KG1 (cell line): ENCODE results near the gene IQCM.
"Not testable (repeated sequence)": the region's sequence is repeated elsewhere in the genome, so short reads cannot be mapped to it uniquely, and the experiment has no call there.

Experiments
- DNase-seq: peaks from one replicate; lab custom pipeline; 2025; lab: John Stamatoyannopoulos, UW

The IQCM gene

DNA sequence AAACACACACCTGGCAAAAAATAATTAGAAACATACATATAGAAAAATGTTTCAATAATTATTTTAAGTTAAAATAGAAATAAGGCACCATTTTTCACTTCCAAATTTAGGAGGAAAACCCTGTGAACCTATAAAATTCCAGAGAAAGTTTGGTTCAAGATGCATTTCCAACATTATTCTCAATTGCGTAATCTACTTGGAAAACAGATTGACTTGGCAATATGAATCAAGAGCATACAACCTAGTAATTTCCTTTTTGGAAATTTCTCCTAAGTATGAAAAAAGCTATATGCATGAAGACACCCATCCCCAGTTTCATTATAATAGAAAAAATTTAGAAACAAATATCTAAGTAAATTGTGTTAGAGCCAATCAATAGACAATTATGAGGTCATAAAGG is 242.9 kb downstream of the IQCM start:
- no peak for DNase-seq

- no peak for DNase-seq
Observed at GRCh38 chr4:149555799-149556198, 259.8 kb downstream of the IQCM start.

GRCh38 chr4:149555146-149555545 is 260.5 kb downstream of the IQCM start:
- DNase-seq, result no peak

DNA sequence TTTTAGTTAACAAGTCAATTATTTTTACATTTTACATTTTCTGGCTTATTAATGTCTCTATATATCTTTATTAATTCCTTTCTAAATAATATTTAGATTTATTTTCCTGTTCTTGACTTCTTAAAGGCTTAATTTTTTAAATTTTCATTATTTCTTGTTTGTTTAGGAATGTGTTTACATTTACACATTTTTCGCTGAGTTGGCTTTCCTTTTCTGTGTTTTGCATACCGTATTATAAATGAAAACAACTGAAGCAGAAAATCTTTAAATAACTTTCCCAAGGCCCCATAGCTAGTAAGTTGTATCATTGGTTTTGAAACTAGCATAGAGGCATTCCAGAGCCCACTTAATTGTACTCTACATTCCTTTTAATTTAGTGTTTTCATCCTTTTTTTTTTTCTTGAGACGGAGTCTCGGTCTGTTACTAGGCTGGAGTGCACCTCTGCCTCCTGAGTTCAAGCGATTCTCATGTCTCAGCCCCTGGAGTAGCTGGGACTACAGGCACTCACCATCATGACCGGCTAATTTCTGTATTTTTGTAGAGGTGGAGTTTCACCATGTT is 261.6 kb downstream of the IQCM start:
- DNase-seq, result no peak

- DNase-seq, result no peak
Observed at GRCh38 chr4:149552601-149553000, 263.0 kb downstream of the IQCM start.

GRCh38 chr4:149549911-149550310 is 265.7 kb downstream of the IQCM start:
- DNase-seq, result no peak

- DNase-seq, result no peak
Observed at GRCh38 chr4:149534779-149535178, 280.9 kb downstream of the IQCM start.

DNA sequence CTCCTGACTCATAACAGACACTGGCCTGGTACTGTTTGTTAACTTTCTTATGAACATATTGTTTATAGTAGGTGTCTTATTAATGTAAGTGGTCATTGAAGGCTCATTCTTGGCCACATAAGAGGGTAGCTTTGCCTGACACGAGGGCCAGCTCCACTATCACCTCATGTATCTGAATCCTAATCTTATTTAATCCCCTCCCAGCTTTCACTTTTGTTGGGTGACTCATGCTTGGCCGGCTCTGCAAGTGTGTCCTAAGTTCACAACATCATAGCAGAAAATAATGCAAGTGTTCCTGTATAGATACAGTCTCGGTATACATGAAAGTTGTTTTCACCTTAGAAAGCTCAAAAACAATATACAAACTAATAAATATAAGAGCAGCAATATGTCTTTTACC is 283.8 kb downstream of the IQCM start:
- DNase-seq, result no peak

DNA sequence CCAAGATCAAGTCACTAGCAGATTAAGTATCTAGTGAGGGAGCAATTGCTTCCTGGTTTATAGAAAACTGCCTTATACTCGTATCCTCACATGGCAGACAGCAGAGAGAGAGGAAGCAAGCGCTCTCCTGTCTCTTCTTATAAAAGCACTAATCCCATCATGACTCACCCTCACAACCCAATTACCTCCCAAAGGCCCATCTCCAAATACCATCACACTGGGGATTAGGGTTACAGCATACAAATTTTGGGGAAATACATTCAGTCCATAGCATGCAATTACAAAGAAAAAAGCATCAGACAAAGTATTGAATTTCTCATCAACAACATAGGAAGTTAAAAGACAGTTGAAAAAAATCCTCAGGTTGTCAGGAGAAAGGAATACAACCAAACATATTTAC is 292.6 kb downstream of the IQCM start:
- DNase-seq, result no peak

- DNase-seq, result no peak
Observed at GRCh38 chr4:149521611-149522425, 293.8 kb downstream of the IQCM start.

DNA sequence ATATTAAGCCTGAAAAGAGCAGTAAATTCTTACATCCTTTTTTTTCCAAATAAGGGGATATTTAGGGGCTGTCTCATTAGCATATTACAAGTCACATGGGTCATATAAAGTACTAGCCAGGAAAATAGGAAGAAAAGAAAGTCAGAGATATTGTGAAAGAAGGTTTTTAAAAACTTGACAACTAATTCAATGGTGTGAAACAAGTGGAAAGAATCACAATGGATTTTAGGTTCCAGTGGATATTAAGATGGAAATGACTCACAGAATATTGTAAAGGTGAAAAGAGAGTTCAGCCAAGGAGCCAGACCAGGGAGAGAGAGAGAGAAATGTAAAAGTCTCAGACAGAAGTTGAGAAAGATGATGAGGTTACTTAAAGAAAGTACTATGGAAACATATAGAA is 297.2 kb downstream of the IQCM start:
- no peak for DNase-seq

DNA sequence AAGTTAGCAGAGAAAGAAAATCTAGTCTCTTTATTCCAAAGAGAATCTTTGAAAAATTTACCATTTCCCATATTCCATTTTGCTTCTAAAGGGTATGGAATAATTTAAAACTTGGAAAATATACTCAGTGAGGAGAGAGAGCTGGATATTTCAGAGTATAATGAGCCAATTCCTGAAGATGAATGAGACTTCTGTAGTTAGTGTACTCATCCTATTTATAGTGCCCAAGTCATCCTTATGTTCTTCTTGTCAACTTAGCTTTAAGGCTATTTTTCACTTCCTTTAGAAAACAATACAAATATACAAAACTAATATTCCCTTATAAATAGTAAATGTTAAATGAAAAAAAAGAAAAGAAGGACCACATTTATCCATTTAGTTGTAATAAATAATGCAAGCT is 302.6 kb downstream of the IQCM start:
- DNase-seq, result no peak

GRCh38 chr4:149512501-149512900 is 303.1 kb downstream of the IQCM start:
- no peak for DNase-seq

GRCh38 chr4:149511558-149512298 is 303.9 kb downstream of the IQCM start:
- DNase-seq, result no peak

- not testable (repeated sequence) for DNase-seq
Observed at GRCh38 chr4:149507309-149507708, 308.3 kb downstream of the IQCM start.

DNA sequence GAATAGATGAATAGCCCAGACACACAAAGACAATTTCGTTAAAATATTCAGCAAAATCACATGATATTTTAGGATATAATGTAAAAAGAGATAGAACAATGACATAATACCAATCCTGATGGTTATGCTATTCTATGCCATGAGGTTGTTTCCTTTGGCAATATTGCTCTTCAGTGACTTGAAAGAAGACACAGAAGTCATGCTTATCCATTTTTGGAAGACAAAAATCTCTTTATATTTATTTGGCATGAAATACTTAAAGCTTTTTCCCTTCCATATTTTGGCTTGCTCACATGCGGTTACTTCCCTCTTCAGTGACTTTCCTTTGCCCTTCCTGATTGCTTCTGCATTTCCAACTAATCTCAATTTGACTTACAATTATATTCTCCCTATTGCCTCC is 314.8 kb downstream of the IQCM start:
- DNase-seq, result no peak

- no peak for DNase-seq
Observed at GRCh38 chr4:149499726-149500125, 315.9 kb downstream of the IQCM start.

GRCh38 chr4:149498246-149498645 is 317.4 kb downstream of the IQCM start:
- no peak for DNase-seq

DNA sequence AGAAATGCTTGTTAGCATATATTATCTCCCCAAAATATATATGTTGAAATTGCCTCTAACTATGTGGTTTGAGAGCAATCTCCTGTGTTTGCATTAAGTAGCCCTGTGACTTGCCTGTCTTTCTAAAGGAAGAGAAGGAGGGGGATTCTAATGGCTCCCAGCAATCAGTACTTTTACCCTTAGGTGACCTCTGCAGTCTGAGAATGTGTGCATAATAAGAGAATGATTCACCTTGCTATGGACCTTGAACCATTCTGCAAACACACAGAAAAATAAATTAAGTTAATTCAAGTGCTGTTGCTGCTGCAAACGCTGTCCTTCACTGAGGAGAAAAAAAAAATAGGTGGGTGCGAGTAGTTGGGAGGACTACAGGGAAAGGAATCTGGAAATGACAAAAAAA is 322.2 kb downstream of the IQCM start:
- DNase-seq, result no peak

DNA sequence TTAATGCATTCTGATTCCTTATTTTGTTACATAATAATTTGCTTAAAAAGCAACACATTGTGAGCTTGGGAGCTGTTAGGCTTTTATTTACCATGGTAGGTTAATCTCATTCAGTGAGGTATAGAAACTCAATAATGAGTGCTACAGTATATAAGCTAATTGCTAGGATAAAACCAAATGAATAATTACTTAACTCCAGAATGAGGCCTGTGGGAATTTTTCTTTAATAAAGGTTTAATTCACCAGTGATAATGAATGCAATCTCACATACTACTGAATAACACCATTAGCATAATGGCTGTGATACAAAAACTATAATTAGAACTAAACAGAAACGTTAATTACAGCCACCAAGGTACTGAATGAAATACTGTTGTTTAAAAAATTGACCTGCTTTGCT is 326.3 kb downstream of the IQCM start:
- no peak for DNase-seq

GRCh38 chr4:149486861-149487260 is 328.8 kb downstream of the IQCM start:
- DNase-seq, result no peak

GRCh38 chr4:149468669-149469068 is 347.0 kb downstream of the IQCM start:
- DNase-seq, result not testable (repeated sequence)

- no peak for DNase-seq
Observed at GRCh38 chr4:149466446-149466845, 349.2 kb downstream of the IQCM start.
